Brain pericyte (primary cell): ENCODE data around the gene ZNF837.
A peak's percentile ranks its signal among the peaks of the same experiment; 100 is the strongest.
"Not testable (repeated sequence)": the region's sequence is repeated elsewhere in the genome, so short reads cannot be mapped to it uniquely, and the experiment has no call there.

Experiments
- DNase-seq: peaks from one replicate; pipeline ENCODE4 v3.0.0-alpha.2; 2012; ENCODE audit warnings: low read depth, low spot score

Gene ZNF837

DNA sequence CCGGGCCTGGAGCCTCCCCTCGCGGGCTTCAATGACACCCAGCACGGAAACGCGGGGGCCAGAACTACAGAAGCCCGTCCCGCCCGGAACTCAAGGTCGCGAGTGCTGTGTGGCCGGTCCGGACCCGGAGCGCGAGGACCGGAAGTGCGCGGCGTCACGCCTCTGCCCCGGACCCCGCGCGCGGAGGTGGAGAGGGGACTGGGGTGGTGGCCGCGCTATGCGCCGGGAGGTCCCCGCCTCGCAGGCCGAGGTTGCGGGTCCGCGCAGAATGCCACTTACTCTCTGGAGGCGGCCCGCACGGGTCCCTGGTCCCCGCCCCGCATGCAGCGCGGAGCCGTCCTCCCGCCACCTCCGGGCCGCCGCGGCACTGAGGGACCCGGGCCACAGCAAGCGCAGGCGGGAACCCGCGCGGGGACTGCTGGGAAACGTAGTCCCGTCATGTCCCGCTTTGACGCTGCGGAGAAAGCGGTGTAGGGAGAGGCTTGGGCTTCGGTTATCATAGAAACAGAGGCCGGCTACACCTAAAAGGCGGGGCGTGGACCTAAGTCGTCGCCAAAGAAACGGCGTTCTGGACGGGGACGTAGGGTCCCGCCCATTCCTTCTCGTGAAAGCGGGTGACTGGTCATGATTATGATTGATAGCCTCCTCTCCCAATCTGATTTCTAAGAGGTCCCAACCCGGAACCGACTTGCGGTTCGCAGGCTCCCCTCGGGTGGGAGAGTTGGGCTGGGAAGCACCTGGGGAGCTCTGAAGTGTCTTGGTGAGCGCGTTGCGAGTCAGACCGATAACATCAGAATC, at the start of gene ZNF837:
Gene ZNF837 (minus strand): TSS at position 369 of the 798 bp plus-strand sequence. CDS start 11,698 bp downstream, outside the sequence.
- peak; percentile 100 for DNase-seq

DNA sequence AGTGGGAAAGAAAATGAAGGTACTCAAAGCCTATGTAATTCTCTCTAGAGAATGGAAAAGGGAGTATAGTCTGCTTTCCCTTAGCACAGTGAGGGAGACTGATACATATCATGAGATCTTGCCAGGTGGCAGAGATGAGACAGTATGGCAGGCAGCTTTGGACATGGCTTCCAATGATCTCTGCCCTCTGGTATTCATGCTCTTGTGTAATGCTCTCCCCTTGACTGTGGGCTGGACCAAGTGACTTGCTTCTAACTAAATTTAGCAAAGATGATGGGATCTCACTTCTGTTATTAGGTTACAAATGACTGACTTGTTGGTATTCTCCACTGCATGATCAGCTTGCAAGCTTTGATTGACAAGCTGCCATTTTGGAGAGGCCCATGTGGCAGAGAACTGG, 48.9 kb upstream of the ZNF837 start:
- DNase-seq, result no peak

DNA sequence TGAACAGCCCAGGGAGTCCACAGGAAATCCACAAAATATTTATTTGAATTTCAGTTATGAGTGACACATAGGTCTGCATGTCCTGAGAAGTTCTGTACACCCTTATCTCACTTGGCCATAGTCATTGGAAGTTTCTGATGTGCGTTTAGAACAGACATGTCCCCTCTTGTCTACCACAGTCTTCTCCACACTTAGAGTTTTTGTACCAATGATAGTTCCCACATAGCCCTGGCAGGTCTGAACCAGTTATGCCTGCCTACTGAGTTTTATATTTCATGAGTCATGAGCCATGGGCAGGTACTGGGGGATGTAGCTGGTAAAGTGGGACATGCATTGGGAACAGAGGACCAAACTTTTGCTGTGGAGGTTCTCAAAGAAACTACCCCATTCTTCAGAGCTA, 47.8 kb upstream of the ZNF837 start:
- DNase-seq, result no peak

DNA sequence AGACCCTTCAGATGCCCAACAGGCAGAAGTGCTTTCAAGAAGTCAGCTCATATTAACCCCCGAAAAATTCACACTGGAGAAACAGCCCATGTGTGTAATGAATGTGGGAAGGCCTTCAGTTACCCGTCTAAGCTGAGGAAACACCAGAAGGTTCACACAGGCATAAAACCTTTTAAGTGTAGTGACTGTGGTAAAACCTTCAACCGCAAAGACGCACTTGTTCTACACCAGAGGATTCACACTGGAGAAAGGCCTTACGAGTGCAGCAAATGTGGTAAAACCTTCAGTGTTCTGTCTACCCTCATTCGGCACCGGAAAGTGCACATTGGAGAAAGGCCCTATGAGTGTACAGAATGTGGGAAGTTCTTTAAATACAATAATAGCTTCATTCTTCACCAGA, 36.2 kb upstream of the ZNF837 start:
- DNase-seq, result no peak

DNA sequence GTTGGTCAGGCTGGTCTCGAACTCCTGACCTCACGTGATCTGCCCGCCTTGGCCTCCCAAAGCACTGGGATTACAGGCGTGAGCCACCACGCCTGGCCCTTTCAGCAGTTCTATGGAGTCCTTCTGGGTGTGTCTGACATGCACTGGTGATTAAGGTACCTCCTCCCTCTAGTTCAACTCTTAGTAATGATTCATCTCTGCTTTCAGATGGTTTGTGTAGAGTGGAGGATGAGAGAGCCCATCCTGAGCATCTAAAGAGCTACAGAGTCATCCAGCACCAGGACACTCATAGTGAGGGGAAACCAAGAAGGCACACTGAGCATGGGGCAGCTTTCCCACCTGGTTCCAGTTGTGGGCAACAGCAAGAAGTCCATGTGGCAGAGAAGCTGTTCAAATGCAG, 35.8 kb upstream of the ZNF837 start:
- DNase-seq, result no peak

DNA sequence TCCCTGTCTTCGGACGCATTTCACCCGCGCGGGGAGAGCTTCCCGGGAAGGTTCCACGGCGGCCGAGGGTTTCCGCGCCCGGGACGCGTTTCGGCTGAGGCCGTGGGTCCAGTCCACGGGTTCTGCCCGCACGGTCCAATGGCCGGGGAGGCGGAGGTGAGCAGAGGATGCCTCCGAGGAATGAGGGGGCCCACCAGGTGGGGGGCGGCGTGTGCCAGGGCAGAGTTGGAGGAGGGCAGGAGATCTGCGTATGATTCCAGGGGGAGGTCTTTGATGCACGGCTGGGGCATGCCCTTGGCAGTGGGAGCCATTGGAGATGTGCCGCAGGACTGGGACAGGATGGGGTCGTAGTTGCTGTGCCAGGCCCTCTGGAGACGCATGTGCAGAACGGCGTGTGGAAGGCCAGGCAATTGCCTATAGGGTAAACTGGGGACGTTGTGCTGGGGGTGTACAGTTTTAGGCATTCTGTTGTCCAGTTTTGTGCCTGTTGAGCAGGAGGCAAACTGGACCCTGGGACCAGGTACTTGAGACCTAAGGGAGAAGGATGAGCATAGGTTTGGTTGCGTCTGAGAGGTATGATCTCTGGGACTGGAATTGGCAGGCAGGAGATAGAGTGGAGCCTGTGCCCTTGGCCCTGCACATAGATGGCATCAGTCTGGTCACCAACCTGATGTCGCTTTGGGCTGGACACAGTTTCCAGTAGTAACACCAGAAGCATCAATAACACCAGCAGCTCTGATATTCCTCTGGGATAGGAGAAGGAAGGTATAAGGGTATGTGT, 28.4 kb upstream of the ZNF837 start:
- no peak for DNase-seq

DNA sequence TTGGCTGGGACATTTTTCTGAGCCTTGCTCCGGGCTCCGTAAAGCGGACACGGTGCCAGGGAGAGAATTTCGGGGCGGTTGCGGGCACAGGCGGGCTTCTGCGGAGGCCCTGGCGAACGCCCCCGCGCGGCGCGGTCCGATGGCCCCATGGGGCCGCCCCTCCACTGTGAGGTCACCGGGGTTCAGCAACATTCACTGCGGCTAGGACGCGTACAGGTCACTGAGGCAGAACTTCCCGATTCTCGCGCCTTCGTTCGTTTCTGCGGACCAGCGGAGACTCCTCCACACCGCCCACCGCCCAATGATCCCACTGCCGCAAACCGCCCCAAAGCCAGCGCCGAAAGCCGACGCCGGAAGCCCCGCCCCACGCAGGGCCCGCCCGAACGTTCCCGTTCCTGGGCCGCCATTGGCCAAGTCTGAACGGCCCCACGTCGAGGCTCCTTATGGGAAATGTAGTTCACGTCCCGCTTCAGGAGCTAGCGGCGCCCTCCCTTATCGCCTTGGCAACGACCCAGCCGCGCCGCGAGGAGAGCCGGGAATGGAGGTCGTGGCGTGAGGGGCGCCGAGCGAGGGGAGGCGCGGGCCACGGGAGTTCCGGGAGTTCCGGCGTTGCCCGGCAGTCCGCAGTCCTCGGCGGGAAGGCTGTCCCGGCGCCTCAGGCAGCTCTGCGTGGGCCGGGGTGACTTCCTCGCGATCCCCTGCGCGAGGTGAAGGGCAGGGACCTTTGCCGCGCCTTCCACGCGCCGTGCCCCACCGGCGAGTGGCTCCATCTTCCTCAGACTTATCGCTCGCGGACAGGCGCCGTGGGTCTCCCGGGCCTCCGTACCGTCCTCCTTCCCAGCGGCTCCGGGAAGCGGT, 27.6 kb upstream of the ZNF837 start, which contains the start of gene ZNF584:
Gene ZNF584 (plus strand): TSS at position 498 of the 858 bp plus-strand sequence. CDS start 499 bp downstream, outside the sequence.
- peak; percentile 76 for DNase-seq

DNA sequence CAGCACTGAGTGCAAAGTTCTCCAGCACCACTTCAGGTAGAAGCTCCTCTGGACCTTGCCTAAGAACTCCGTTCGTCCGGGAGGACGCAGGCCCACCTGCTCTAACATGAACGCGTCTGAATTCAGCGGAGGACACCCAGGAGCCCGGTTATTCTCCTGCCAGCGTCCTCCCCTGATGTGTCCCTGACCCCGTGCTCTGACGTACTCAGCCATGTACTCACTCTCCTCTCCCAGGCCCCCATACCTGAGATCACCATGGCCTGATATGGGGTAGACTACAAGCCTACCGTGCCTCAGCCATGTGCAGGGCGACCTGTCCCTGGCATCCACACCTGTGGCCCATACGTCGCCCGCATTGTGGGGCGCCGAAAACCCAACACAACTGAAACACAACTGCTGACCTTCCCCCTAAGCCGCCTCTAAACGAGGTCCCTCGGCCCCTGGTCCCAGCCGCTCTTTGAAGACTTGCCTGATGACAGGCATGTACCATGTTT, 26.9 kb upstream of the ZNF837 start:
- no peak for DNase-seq

DNA sequence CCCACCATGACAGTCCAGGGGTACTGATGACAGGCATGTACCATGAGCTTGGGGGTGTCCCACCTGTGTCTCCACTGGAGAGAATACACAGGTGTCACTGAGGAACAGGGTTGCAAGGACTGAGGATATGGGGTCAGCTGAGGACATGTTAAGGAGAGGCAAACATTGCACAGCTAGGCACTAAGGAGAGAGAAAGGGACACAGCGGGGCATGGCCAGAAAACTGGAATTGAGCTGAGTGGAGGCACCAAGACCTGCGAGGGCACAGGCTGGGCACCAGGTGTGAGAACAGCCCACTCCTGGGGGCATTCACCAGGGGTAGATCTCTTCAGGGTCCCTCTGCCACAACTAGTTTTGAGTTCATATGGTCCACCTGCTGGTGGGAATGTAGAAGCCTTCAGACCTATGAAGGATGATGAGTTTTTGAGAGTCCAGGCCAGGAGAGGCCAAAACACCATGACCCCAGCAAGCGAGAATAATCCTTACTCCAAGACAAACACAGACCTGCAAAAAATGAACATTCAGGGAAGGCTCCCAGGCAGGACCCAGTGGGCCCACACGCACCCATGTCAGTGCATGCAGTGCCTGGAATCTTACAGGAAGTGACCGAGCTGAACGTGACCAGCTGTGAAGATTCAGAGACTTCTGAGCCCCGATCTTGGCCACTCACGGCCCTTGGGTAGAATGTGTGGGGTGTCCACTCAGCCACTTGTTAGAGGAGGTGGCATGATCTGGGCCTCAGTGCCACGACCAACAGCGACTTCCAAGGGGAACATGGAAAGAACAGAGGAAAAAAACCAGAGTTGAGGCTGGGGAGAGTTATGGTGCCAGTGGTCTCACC, 26.2 kb upstream of the ZNF837 start:
- DNase-seq, result no peak

DNA sequence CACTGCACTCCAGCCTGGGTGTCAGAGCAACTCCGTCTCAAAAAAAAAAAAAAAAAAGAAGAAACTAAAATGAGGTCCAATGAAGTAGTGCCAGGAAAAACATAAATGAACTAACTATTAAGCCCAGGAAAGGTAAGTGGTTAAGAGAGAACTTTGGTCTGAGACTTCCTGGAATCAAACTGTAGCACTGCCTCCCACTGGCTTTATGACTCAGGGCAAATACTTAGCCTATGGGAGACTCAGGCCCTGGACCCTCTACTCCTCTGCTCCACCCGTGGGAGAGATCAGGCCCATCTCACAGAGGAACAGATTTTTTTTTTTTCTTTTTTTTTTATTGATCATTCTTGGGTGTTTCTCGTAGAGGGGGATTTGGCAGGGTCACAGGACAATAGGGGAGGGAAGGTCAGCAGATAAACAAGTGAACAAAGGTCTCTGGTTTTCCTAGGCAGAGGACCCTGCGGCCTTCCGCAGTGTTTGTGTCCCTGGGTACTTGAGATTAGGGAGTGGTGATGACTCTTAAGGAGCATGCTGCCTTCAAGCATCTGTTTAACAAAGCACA, 23.2 kb upstream of the ZNF837 start:
- DNase-seq, result not testable (repeated sequence)

DNA sequence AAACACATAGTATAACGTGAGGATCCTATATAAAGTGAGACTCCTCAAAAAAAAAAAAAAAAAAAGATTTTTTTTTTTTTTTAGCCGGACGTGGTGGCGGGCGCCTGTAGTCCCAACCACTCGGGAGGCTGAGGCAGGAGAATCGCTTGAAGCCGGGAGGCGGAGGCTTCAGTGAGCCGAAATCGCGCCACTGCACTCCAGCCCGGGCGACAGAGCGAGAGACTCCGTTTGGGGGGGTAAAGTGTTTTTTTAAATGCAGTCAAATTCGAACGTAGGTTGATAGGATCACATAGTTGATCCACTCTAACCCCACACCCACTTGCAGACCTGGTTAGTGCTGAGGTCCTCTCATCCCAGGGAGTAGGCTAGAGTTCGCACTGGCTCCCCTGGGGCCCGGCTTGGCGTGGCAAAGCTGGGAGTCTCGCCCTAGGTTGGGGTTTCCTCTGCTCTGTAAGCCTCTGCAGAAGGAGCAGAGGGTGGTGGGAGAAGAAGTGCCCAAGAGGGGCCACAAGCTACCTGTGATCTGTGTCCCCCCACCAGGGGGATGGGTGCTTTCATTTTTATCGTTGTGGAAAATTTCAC, 21.1 kb upstream of the ZNF837 start:
- no peak for DNase-seq

DNA sequence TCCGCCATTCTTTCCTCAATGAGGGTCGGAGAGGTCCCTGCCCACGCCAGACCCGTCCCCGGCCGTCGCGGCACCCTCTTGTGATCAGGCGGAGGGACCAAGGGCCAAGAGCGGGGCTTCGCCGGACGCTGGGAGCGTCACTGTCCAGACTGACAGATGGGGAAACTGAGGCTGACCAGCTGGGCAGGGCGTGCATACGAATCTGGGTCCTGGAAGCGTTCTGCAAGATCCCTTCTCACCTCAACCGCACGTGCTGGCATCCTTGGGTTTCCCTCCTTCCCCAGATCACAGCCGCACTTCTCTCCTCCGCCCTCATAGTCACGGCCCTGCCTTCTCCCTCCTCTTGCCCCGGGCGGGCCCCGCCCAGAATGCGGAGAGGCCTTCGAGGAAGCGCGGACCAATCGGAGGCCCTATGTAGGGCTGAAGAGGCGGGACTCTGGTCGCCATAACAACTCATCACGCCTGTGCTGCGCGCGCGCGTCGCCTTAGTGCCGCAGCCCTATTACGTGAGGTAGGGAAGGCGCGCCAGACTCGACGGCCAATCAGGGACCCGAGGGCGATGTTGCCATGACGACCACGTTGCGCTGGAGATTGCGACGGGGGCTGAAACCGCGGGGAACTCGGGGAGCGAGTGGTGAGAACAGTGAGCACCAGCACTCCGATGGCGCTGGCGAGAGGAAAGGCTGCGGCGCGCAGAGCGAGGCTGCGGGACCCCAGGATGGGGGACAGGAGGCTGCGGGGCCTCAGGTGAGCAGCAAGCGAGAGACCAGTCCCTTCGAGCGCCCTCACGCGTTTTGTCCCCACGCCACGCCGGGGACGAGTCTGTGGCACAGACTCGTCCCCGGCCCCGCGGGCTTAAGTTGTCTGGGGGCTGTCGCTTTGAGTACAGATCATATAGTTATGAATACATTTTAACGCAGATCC, 20.3 kb upstream of the ZNF837 start:
- peak; percentile 99 for DNase-seq

DNA sequence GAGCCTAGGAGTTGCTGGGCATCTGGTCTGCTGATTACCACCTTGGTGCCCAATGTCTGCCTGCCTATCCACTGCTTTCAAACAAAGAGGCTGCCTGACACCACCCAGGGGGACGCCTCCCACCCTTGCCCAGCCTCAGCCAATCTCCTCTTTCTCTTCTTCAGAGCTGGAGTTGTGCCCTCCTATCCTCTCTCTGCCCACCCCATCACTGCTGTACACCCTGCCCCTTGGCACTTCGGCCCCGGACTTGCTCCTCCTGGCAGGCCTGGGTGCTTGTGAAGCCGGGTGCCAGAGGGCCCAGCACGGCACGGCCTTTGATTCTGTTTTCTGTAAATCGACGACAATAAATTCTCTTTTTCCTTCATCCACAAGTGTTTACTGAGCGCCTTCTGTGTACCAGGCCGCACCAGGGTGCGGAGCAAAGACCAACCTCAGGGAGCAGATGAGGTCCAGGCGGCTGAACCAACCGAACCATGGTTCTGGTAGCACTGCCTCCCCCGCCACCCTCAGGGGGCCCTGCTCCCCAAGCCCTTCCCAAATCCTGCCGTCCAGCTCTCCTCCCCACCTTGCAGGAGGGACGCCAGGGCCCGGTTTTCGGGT, 19.6 kb upstream of the ZNF837 start:
- DNase-seq, result no peak

DNA sequence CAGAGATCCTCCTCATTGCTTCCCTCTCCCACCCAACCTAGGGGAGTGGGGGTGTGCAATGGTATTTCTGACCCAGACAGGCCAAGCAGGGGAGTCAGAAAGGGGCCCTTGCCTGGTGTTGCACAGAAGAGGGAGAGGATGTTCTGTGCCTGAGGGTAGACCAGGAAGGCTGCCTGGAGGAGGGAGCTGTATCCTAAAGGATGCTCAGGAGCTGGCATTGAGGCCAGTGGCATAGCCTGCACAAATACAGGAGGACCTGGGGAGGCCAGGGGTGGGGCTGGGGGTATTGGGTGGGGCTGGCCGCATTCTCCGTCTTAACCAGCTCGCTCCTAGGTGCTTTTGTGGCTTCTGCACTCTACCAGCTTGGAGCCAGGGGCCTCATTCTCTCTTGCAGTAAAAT, 19.1 kb upstream of the ZNF837 start:
- DNase-seq, result no peak

DNA sequence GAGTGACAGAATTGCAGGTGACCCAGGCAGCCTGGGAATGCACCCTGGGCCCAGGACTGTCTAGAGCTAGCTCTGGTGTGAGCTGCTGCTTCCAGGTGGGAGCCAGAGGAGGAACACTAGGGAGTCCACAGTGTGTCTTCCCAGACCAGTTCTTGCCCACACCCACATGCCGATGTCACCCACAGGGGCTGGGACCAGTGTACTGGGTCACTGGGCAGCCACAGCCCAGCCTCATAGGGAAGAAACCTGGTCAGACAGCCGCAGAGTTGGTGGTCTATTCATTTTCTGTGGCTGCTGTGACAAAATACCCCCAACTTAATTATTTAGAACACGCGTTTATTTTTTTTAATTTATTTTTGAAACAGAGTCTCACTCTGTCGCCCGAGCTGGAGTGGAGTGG, 17.7 kb upstream of the ZNF837 start:
- DNase-seq, result no peak

DNA sequence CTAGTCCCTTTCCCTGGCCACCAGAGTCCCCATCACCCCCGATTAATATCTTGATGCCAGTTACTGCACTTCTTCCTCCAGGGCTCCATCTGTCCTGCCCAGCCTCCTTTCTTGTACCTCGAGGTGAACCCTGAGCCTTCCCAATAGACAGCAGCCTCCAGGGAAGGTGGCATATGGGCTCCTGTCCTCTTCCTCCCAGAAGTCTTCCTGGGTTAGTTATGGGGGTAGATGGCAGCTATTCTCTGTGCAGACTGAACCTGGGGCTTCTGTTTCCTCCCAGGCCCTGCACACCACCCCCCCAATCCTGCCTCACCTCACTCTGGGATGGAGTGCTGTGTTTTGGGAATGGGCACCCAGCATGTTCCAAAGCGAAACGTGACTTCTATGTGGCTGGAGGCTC, 17.3 kb upstream of the ZNF837 start:
- DNase-seq, result no peak

DNA sequence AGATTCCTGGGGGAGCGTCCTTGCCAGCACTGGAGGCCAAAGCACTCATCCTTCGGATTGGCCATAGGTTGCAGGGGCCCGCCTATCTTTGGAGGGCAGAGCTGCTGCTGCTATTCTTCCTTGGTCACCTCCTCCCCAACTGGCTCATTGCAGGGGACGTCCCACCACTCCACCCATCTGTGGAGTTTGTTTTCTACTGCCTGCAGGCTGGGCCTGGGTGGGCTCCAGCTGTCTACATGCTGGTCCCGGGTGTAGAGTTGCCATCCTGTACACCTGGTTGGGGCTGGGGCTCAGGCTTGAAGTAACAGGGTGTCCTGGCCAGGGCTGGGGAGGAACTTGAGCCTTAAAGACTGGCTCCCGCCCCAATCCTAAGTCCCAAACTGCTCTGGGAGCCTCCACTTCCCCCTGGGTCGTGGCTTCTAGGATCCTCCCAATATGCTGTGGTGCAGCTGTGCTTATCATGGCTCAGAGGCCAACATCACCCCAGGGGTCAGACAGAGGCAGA, 16.8 kb upstream of the ZNF837 start:
- no peak for DNase-seq
